IMR-90 (cell line): ENCODE results near the gene DCST2.

ENCODE experiments used
- CHD1 ChIP-seq: IDR thresholded peaks from 2 replicates; pipeline ENCODE4 v1.6.1; 2012; ENCODE audit warnings: low read depth, low read length, improper control_type of control experiment
- POLR2A ChIP-seq: IDR thresholded peaks from 2 replicates; pipeline ENCODE4 v1.6.1; 2012; ENCODE audit warnings: mild to moderate bottlenecking, low read depth, low read length
- RAD21 ChIP-seq: IDR thresholded peaks from 2 replicates; pipeline ENCODE4 v1.6.1; 2012; ENCODE audit warnings: low read length, improper control_type of control experiment
- TF ChIP-seq, protein P1 (sequence below): conservative IDR thresholded peaks from 2 replicates; pipeline ENCODE4 v1.5.1; 2012; ENCODE audit warnings: mild to moderate bottlenecking, low read depth, low read length, improper control_type of control experiment
- TF ChIP-seq, protein P2 (sequence below): fragments of 150-350 bp; IDR thresholded peaks from 2 replicates; pipeline ENCODE4 v1.6.1; 2016; ENCODE audit warnings: low read depth, mild to moderate bottlenecking, low read length, moderate library complexity, borderline replicate concordance

DNA sequence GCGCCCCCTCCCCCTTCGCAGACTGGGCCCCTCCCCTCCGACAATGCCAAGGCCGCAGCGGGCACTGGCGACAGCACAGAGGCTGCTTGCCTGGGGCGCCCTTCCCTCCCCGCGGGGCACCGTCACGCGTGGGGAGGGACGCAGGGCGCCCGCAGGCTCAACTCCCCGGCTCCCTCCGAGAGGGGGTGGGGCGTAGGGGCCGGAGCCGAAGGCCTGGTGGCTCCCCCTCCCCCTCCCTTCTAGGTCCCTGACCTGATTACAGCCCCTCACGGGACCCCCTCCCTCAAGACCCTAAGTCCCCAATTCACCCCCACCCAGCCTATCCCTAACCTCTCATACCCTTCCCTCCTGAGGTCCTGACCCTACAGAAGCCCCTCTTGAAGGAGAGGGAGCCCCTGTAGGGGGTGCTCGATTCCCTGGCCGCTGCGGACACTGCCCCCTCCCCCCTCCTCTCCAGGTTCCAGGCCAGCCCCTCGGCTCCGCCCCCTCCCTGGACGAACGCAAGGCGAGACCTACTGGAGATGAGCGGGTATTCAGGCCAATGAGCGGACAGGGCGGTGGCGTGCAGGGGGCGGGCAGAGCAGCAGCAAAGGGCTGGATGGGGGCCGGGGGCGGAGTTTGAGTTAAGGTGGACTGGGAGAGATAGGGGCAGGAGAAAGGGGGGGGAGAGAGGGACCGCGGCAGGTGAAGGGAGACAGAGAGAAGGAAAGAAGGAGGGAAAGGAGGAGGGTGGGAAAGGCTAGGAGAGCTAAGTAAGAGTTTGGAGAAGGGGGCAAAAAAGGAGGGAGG, 31.7 kb downstream of the DCST2 start:
- TF ChIP-seq, protein P1, sequence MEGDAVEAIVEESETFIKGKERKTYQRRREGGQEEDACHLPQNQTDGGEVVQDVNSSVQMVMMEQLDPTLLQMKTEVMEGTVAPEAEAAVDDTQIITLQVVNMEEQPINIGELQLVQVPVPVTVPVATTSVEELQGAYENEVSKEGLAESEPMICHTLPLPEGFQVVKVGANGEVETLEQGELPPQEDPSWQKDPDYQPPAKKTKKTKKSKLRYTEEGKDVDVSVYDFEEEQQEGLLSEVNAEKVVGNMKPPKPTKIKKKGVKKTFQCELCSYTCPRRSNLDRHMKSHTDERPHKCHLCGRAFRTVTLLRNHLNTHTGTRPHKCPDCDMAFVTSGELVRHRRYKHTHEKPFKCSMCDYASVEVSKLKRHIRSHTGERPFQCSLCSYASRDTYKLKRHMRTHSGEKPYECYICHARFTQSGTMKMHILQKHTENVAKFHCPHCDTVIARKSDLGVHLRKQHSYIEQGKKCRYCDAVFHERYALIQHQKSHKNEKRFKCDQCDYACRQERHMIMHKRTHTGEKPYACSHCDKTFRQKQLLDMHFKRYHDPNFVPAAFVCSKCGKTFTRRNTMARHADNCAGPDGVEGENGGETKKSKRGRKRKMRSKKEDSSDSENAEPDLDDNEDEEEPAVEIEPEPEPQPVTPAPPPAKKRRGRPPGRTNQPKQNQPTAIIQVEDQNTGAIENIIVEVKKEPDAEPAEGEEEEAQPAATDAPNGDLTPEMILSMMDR = peak; percentile 50
- TF ChIP-seq POLR2A = no peak
- TF ChIP-seq, protein P2, sequence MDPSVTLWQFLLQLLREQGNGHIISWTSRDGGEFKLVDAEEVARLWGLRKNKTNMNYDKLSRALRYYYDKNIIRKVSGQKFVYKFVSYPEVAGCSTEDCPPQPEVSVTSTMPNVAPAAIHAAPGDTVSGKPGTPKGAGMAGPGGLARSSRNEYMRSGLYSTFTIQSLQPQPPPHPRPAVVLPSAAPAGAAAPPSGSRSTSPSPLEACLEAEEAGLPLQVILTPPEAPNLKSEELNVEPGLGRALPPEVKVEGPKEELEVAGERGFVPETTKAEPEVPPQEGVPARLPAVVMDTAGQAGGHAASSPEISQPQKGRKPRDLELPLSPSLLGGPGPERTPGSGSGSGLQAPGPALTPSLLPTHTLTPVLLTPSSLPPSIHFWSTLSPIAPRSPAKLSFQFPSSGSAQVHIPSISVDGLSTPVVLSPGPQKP = no peak
- no peak for TF ChIP-seq CHD1
- TF ChIP-seq RAD21 = 0 out of 2 replicates have a peak, but pooled peaks have one; percentile 11
